HepG2 (cell line): ENCODE data around the gene C1orf115.

ENCODE experiments used
- CBX1 ChIP-seq: IDR thresholded peaks from one replicate; pipeline ENCODE4 v1.6.1; 2016; ENCODE audit warnings: antibody characterized with exemption, low read depth
- ELK4 ChIP-seq: sonication (generic); formaldehyde crosslinking; IDR thresholded peaks from 2 replicates; pipeline ENCODE4 v1.9.0; 2021; ENCODE audit warnings: missing genetic modification reagents, borderline replicate concordance
- EZH2 ChIP-seq: conservative IDR thresholded peaks from 2 replicates; pipeline ENCODE4 v1.6.1; 2012; ENCODE audit warnings: mild to moderate bottlenecking, low read depth, low read length, moderate library complexity
- MAX ChIP-seq: IDR thresholded peaks from 2 replicates; pipeline ENCODE4 v1.6.1; 2012; ENCODE audit warnings: inconsistent platforms
- PBX3 ChIP-seq: sonication (generic); formaldehyde crosslinking; IDR thresholded peaks from 2 replicates; pipeline ENCODE4 v1.8.1; 2023; ENCODE audit warnings: missing genetic modification reagents, inconsistent platforms, borderline replicate concordance
- SUZ12 ChIP-seq: fragments of 150-350 bp; IDR thresholded peaks from 2 replicates; pipeline ENCODE4 v1.6.1; 2014; ENCODE audit warnings: low read depth, low read length
- TCF7 ChIP-seq: sonication (generic); IDR thresholded peaks from 2 replicates; pipeline ENCODE4 v1.6.1; 2016; ENCODE audit warnings: antibody characterized with exemption, low read depth
- ZBTB37 ChIP-seq: sonication (generic); formaldehyde crosslinking; IDR thresholded peaks from 2 replicates; pipeline ENCODE4 v1.4.0; 2020; ENCODE audit warnings: mild to moderate bottlenecking, missing genetic modification reagents
- ZNF180 ChIP-seq: sonication (generic); formaldehyde crosslinking; IDR thresholded peaks from 2 replicates; pipeline ENCODE4 v1.4.0; 2020; ENCODE audit warnings: low read depth, missing genetic modification reagents, borderline replicate concordance
- ZSCAN5A ChIP-seq: sonication (generic); formaldehyde crosslinking; IDR thresholded peaks from 2 replicates; pipeline ENCODE4 v1.8.0; 2022; ENCODE audit warnings: mild to moderate bottlenecking, missing genetic modification reagents, borderline replicate concordance
- TF ChIP-seq, protein P1 (sequence below): IDR thresholded peaks from 2 replicates; pipeline ENCODE4 v1.6.1; 2016; ENCODE audit warnings: missing compliant biosample characterization, missing genetic modification reagents, borderline replicate concordance
- TF ChIP-seq, protein P2 (sequence below): sonication (generic); formaldehyde crosslinking; IDR thresholded peaks from 2 replicates; pipeline ENCODE4 v1.5.0; 2020; ENCODE audit warnings: mild to moderate bottlenecking, missing genetic modification reagents, moderate library complexity

DNA sequence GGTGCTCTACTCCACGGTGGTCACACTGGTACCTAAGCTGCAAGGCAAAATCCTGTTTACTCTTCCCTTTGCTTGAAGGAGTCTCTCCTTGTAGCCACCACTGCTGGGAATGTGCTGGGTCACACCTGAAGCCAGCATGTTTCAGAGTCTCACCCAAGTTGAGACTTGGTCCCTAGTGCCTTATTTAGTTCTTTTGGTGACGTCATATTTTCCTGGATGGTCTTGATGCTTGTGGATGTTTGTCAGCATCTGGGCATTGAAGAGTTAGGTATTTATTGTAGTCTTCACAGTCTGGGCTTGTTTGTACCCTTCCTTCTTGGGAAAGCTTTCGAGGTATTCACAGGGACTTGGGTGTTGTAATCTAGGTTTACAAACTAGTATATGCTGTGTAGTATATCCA, 52.4 kb downstream of the C1orf115 start:
- TF ChIP-seq TCF7 (no peak), ELK4 (CRISPR knock-in tag) (no peak), MAX (no peak), ZSCAN5A (CRISPR knock-in tag) (no peak), SUZ12 (no peak), PBX3 (CRISPR knock-in tag) (no peak), ZNF180 (CRISPR knock-in tag) (no peak), ZBTB37 (CRISPR knock-in tag) (no peak), CBX1 (no peak), EZH2 (no peak)
- TF ChIP-seq, protein P1, sequence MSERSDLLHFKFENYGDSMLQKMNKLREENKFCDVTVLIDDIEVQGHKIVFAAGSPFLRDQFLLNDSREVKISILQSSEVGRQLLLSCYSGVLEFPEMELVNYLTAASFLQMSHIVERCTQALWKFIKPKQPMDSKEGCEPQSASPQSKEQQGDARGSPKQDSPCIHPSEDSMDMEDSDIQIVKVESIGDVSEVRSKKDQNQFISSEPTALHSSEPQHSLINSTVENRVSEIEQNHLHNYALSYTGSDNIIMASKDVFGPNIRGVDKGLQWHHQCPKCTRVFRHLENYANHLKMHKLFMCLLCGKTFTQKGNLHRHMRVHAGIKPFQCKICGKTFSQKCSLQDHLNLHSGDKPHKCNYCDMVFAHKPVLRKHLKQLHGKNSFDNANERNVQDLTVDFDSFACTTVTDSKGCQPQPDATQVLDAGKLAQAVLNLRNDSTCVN (CRISPR knock-in tag), result no peak
- TF ChIP-seq, protein P2, sequence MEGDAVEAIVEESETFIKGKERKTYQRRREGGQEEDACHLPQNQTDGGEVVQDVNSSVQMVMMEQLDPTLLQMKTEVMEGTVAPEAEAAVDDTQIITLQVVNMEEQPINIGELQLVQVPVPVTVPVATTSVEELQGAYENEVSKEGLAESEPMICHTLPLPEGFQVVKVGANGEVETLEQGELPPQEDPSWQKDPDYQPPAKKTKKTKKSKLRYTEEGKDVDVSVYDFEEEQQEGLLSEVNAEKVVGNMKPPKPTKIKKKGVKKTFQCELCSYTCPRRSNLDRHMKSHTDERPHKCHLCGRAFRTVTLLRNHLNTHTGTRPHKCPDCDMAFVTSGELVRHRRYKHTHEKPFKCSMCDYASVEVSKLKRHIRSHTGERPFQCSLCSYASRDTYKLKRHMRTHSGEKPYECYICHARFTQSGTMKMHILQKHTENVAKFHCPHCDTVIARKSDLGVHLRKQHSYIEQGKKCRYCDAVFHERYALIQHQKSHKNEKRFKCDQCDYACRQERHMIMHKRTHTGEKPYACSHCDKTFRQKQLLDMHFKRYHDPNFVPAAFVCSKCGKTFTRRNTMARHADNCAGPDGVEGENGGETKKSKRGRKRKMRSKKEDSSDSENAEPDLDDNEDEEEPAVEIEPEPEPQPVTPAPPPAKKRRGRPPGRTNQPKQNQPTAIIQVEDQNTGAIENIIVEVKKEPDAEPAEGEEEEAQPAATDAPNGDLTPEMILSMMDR (CRISPR knock-in tag), result no peak
